ENCODE results near the gene AIMP2. TPM values are rescaled to one million over a fixed set of nuclear protein-coding genes. Genes with fewer than 3 reads are reported as not detected.
"Not testable (repeated sequence)": the region's sequence is repeated elsewhere in the genome, so short reads cannot be mapped to it uniquely, and the experiment has no call there.

Gene AIMP2
- polyA plus RNA-seq, 3 donors = 15.7 to 33.5 (median 32.7) TPM

DNA sequence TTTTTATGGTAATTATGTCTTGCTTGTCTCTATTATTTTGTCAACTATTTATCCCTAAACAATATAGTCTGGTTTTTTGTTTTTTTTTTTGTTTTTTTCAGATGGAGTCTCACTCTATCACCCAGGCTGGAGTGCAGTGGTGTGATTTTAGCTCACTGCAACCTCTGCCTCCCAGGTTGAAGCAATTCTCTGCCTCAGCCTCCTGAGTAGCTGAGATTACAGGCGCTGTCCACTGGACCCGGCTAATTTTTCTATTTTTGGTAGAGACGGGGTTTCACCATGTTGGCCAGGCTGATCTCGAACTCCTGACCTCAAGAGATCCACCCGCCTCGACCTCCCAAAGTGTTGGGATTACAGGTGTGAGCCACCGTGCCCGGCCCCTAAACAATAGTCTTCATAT is 1.3 kb downstream of the AIMP2 start:
- H2AFZ ChIP-seq (ENCODE audit: insufficient read depth, low read depth, low read length, poor library complexity, severe bottlenecking); DNase-seq; intact Hi-C loops (cut with micrococcal nuclease); H3K9me3 ChIP-seq (replicated peaks in 1 of 2; ENCODE audit: control insufficient read depth in 1 of 2, insufficient read depth in 1 of 2, low read length in 2 of 2); H3K27me3 ChIP-seq (ENCODE audit: control insufficient read depth in 2 of 2, insufficient read depth in 2 of 2, low read length in 2 of 2); H3K27me3 Mint-ChIP-seq (ENCODE audit: low read depth in 3 of 3); H3K9me3 Mint-ChIP-seq; H3K9ac ChIP-seq (ENCODE audit: insufficient read depth, low read length, poor library complexity, severe bottlenecking); H4K20me1 ChIP-seq (ENCODE audit: insufficient read depth, low read length); H3K4me3 ChIP-seq (replicated peaks in 1 of 3; ENCODE audit: low read depth in 2 of 3, low read length in 3 of 3); H3K27ac ChIP-seq (ENCODE audit: low read depth in 1 of 2, low read length in 2 of 2); H3K4me2 ChIP-seq (replicated peaks; ENCODE audit: extremely low read depth, low read length, poor library complexity, severe bottlenecking): not testable (repeated sequence)
- H3K4me1 ChIP-seq (ENCODE audit: control insufficient read depth in 1 of 2, insufficient read depth in 2 of 2, low read length in 2 of 2) = peaks cover 6 to 12% of the 10 kb centered on the region in 2 donors
- peaks cover 18% of the 10 kb centered on the region for H3K4me1 Mint-ChIP-seq
- WGBS (ENCODE audit: insufficient coverage) = 100% methylated on average over 2 of the region's 8 CpGs
- H3K36me3 ChIP-seq (replicated peaks in 1 of 2; ENCODE audit: control insufficient read depth in 1 of 2, insufficient read depth in 2 of 2, low read length in 2 of 2) = peaks cover 3 to 22% of the 10 kb centered on the region in 2 donors
- peaks cover 14 to 19% of the 10 kb centered on the region in 2 donors for H3K36me3 Mint-ChIP-seq
- peak overlapping the region in 1 of 2 donors; percentile 31 for H3K4me3 Mint-ChIP-seq
- peak overlapping the region; percentile 30 to 95 (median 88) for H3K27ac Mint-ChIP-seq
- H3K79me2 ChIP-seq (ENCODE audit: insufficient read depth, low read length) = peaks cover 51% of the 10 kb centered on the region

DNA sequence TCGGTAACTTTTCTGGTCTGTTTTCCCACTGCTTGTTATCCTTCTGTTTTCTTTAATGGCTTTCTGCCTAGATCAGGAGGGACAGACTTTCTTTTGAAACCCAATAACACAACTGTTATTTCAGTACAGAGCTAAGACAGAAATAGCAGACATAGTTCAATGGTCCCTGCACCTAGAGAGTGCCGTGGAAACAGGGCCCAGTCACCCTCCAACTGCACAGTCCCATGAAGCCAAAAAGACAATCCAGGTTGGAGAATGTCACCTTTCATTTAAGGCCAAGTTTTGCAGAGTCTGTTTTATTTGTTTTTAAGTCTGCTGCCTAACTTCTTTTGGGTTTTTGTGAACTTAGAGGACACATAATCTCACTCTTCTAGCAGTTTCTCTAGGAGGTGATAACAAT is 2.5 kb downstream of the AIMP2 start:
- Mint-ChIP-seq H3K4me1 (peaks cover 18% of the 10 kb centered on the region), H3K27ac (peak overlapping the region in 2 of 7 donors; percentile 50 to 76), H3K27me3 (ENCODE audit: low read depth in 3 of 3) (peaks cover 0 to 1% (median 0%) of the 10 kb centered on the region in 3 donors), H3K9me3 (peaks cover 0 to 2% (median 0%) of the 10 kb centered on the region in 7 donors), H3K36me3 (peaks cover 21 to 29% of the 10 kb centered on the region in 2 donors), H3K4me3 (no peak overlapping the region)
- no peaks in the 10 kb centered on the region for H4K20me1 ChIP-seq (ENCODE audit: insufficient read depth, low read length)
- no peak overlapping the region for H3K4me2 ChIP-seq (replicated peaks; ENCODE audit: extremely low read depth, low read length, poor library complexity, severe bottlenecking)
- H3K36me3 ChIP-seq (replicated peaks in 1 of 2; ENCODE audit: control insufficient read depth in 1 of 2, insufficient read depth in 2 of 2, low read length in 2 of 2) = peaks cover 15 to 31% of the 10 kb centered on the region in 2 donors
- H2AFZ ChIP-seq (ENCODE audit: insufficient read depth, low read depth, low read length, poor library complexity, severe bottlenecking) = no peak overlapping the region
- H3K27me3 ChIP-seq (ENCODE audit: control insufficient read depth in 2 of 2, insufficient read depth in 2 of 2, low read length in 2 of 2) = no peaks in the 10 kb centered on the region
- 100% methylated on average over 1 of the region's 2 CpGs for WGBS (ENCODE audit: insufficient coverage)
- H3K4me1 ChIP-seq (ENCODE audit: control insufficient read depth in 1 of 2, insufficient read depth in 2 of 2, low read length in 2 of 2) = peaks cover 6 to 12% of the 10 kb centered on the region in 2 donors
- H3K4me3 ChIP-seq (replicated peaks in 1 of 3; ENCODE audit: low read depth in 2 of 3, low read length in 3 of 3) = no peak overlapping the region
- DNase-seq = no peak
- H3K9ac ChIP-seq (ENCODE audit: insufficient read depth, low read length, poor library complexity, severe bottlenecking) = no peak overlapping the region
- intact Hi-C loops (cut with micrococcal nuclease) = no loop called here
- H3K9me3 ChIP-seq (replicated peaks in 1 of 2; ENCODE audit: control insufficient read depth in 1 of 2, insufficient read depth in 1 of 2, low read length in 2 of 2) = no peaks in the 10 kb centered on the region
- peaks cover 51% of the 10 kb centered on the region for H3K79me2 ChIP-seq (ENCODE audit: insufficient read depth, low read length)
- TF ChIP-seq, protein P1, sequence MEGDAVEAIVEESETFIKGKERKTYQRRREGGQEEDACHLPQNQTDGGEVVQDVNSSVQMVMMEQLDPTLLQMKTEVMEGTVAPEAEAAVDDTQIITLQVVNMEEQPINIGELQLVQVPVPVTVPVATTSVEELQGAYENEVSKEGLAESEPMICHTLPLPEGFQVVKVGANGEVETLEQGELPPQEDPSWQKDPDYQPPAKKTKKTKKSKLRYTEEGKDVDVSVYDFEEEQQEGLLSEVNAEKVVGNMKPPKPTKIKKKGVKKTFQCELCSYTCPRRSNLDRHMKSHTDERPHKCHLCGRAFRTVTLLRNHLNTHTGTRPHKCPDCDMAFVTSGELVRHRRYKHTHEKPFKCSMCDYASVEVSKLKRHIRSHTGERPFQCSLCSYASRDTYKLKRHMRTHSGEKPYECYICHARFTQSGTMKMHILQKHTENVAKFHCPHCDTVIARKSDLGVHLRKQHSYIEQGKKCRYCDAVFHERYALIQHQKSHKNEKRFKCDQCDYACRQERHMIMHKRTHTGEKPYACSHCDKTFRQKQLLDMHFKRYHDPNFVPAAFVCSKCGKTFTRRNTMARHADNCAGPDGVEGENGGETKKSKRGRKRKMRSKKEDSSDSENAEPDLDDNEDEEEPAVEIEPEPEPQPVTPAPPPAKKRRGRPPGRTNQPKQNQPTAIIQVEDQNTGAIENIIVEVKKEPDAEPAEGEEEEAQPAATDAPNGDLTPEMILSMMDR (IDR thresholded peaks at IDR 0.05) = no peak
- peak overlapping the region in 1 of 2 donors; percentile 17 for H3K27ac ChIP-seq (ENCODE audit: low read depth in 1 of 2, low read length in 2 of 2)

All from CD14-positive monocyte (primary cell).